ENCODE data around the gene TCHH.
"Not testable (repeated sequence)": the region's sequence is repeated elsewhere in the genome, so short reads cannot be mapped to it uniquely, and the experiment has no call there.

The TCHH gene

GRCh38 chr1:152115344-152115743 is at the start of gene TCHH:
TSS of gene TCHH (minus strand) at chr1:152115444. CDS start at chr1:152114080, 1,364 bp downstream.
- Mint-ChIP-seq H3K4me3 (no peak within 1 kb of the TSS), H3K27ac (no peak within 1 kb of the TSS), H3K9me3 (no peaks in the 10 kb centered on the region), H3K4me1 (no peaks in the 10 kb centered on the region), H3K36me3 (no peaks in the 10 kb centered on the region)
- ATAC-seq (no peak), DNase-seq (ENCODE audit: low spot score in 2 of 2) (no peak)

GRCh38 chr1:152164517-152165136 is 49.4 kb upstream of the TCHH start:
- ATAC-seq (no peak), DNase-seq (ENCODE audit: low spot score in 2 of 2) (no peak)
- Mint-ChIP-seq H3K36me3 (no peaks in the 10 kb centered on the region), H3K9me3 (no peaks in the 10 kb centered on the region), H3K4me3 (no peak overlapping the region), H3K27ac (no peak overlapping the region), H3K4me1 (peaks cover 7% of the 10 kb centered on the region)

- DNase-seq (ENCODE audit: low spot score in 2 of 2) = no peak
- no peaks in the 10 kb centered on the region for H3K9me3 Mint-ChIP-seq
- ATAC-seq = no peak
- H3K27ac Mint-ChIP-seq = no peak overlapping the region
- H3K4me1 Mint-ChIP-seq = peaks cover 7% of the 10 kb centered on the region
- no peak overlapping the region for H3K4me3 Mint-ChIP-seq
- H3K36me3 Mint-ChIP-seq = no peaks in the 10 kb centered on the region
Measured at GRCh38 chr1:152162792-152163463, 47.7 kb upstream of the TCHH start.

GRCh38 chr1:152160576-152160975 is 45.3 kb upstream of the TCHH start:
- no peaks in the 10 kb centered on the region for H3K9me3 Mint-ChIP-seq
- peaks cover 2% of the 10 kb centered on the region for H3K4me1 Mint-ChIP-seq
- no peaks in the 10 kb centered on the region for H3K36me3 Mint-ChIP-seq
- ATAC-seq (no peak), DNase-seq (ENCODE audit: low spot score in 2 of 2) (no peak)
- H3K4me3 Mint-ChIP-seq = no peak overlapping the region
- no peak overlapping the region for H3K27ac Mint-ChIP-seq

- ATAC-seq (no peak), DNase-seq (ENCODE audit: low spot score in 2 of 2) (no peak)
- no peaks in the 10 kb centered on the region for H3K9me3 Mint-ChIP-seq
- no peak within 1 kb of the TSS for H3K27ac Mint-ChIP-seq
- peaks cover 11% of the 10 kb centered on the region for H3K4me1 Mint-ChIP-seq
- no peaks in the 10 kb centered on the region for H3K36me3 Mint-ChIP-seq
- H3K4me3 Mint-ChIP-seq = no peak within 1 kb of the TSS
Measured at GRCh38 chr1:152159144-152159543, 43.9 kb upstream of the TCHH start, which contains the start of gene RPTN. TSS of gene RPTN (minus strand) at chr1:152159228. CDS start at chr1:152157889, 1,339 bp downstream.

GRCh38 chr1:152153996-152154395 is 38.8 kb upstream of the TCHH start:
- no peaks in the 10 kb centered on the region for H3K36me3 Mint-ChIP-seq
- H3K4me3 Mint-ChIP-seq = no peak overlapping the region
- no peak for DNase-seq (ENCODE audit: low spot score in 2 of 2)
- peaks cover 15% of the 10 kb centered on the region for H3K4me1 Mint-ChIP-seq
- ATAC-seq = peak; percentile 24
- H3K27ac Mint-ChIP-seq = peak overlapping the region; percentile 12
- peaks cover 3% of the 10 kb centered on the region for H3K9me3 Mint-ChIP-seq

- Mint-ChIP-seq H3K4me3 (no peak overlapping the region), H3K9me3 (peaks cover 13% of the 10 kb centered on the region), H3K36me3 (no peaks in the 10 kb centered on the region), H3K27ac (no peak overlapping the region), H3K4me1 (peaks cover 15% of the 10 kb centered on the region)
- DNase-seq (ENCODE audit: low spot score in 2 of 2) (no peak), ATAC-seq (no peak)
Measured at GRCh38 chr1:152151646-152152045, 36.4 kb upstream of the TCHH start.

GRCh38 chr1:152148981-152149380 is 33.7 kb upstream of the TCHH start:
- H3K4me3 Mint-ChIP-seq = no peak overlapping the region
- no peaks in the 10 kb centered on the region for H3K36me3 Mint-ChIP-seq
- H3K4me1 Mint-ChIP-seq = peaks cover 2% of the 10 kb centered on the region
- DNase-seq (ENCODE audit: low spot score in 2 of 2) (no peak), ATAC-seq (no peak)
- H3K27ac Mint-ChIP-seq = no peak overlapping the region
- peaks cover 13% of the 10 kb centered on the region for H3K9me3 Mint-ChIP-seq

GRCh38 chr1:152148051-152148450 is 32.8 kb upstream of the TCHH start:
- Mint-ChIP-seq H3K4me3 (no peak overlapping the region), H3K9me3 (peaks cover 13% of the 10 kb centered on the region), H3K36me3 (no peaks in the 10 kb centered on the region), H3K27ac (no peak overlapping the region), H3K4me1 (peaks cover 7% of the 10 kb centered on the region)
- ATAC-seq = no peak
- no peak for DNase-seq (ENCODE audit: low spot score in 2 of 2)

GRCh38 chr1:152145769-152146168 is 30.5 kb upstream of the TCHH start:
- Mint-ChIP-seq H3K36me3 (no peaks in the 10 kb centered on the region), H3K9me3 (peaks cover 13% of the 10 kb centered on the region), H3K4me1 (peaks cover 7% of the 10 kb centered on the region), H3K27ac (no peak overlapping the region), H3K4me3 (no peak overlapping the region)
- DNase-seq (ENCODE audit: low spot score in 2 of 2) (no peak), ATAC-seq (no peak)

- H3K4me1 Mint-ChIP-seq; ATAC-seq; H3K36me3 Mint-ChIP-seq; H3K27ac Mint-ChIP-seq; H3K4me3 Mint-ChIP-seq; DNase-seq (ENCODE audit: low spot score in 2 of 2): not testable (repeated sequence)
- H3K9me3 Mint-ChIP-seq = peaks cover 13% of the 10 kb centered on the region
Measured at GRCh38 chr1:152144674-152145183, 29.5 kb upstream of the TCHH start.

- Mint-ChIP-seq H3K4me3 (no peak overlapping the region), H3K9me3 (peaks cover 3% of the 10 kb centered on the region), H3K4me1 (peaks cover 7% of the 10 kb centered on the region), H3K27ac (no peak overlapping the region), H3K36me3 (no peaks in the 10 kb centered on the region)
- peak; percentile 99 for ATAC-seq
- peak in 1 of 2 donors; percentile 61 for DNase-seq (ENCODE audit: low spot score in 2 of 2)
Measured at GRCh38 chr1:152143150-152143887, 28.1 kb upstream of the TCHH start.

- no peak for DNase-seq (ENCODE audit: low spot score in 2 of 2)
- no peak overlapping the region for H3K27ac Mint-ChIP-seq
- no peaks in the 10 kb centered on the region for H3K36me3 Mint-ChIP-seq
- ATAC-seq = no peak
- H3K4me1 Mint-ChIP-seq = peaks cover 7% of the 10 kb centered on the region
- no peak overlapping the region for H3K4me3 Mint-ChIP-seq
- H3K9me3 Mint-ChIP-seq = peaks cover 2% of the 10 kb centered on the region
Measured at GRCh38 chr1:152141971-152142584, 26.8 kb upstream of the TCHH start.

GRCh38 chr1:152137215-152137614 is 22.0 kb upstream of the TCHH start:
- Mint-ChIP-seq H3K9me3 (peaks cover 10% of the 10 kb centered on the region), H3K36me3 (no peaks in the 10 kb centered on the region), H3K4me1 (no peaks in the 10 kb centered on the region), H3K4me3 (no peak overlapping the region), H3K27ac (no peak overlapping the region)
- ATAC-seq = no peak
- DNase-seq (ENCODE audit: low spot score in 2 of 2) = no peak

GRCh38 chr1:152130186-152130585 is 14.9 kb upstream of the TCHH start:
- Mint-ChIP-seq H3K4me3 (no peak overlapping the region), H3K27ac (no peak overlapping the region), H3K4me1 (no peaks in the 10 kb centered on the region), H3K36me3 (no peaks in the 10 kb centered on the region), H3K9me3 (peaks cover 10% of the 10 kb centered on the region)
- DNase-seq (ENCODE audit: low spot score in 2 of 2) = no peak
- ATAC-seq = no peak
